K562 (cell line): Measurements from ENCODE around the gene CXCL14.

Source experiments
- EZH2 ChIP-seq: IDR thresholded peaks from 2 replicates; pipeline ENCODE4 v1.6.1; 2012; ENCODE audit warnings: low read depth, mild to moderate bottlenecking, inconsistent platforms, low read length, borderline replicate concordance
- GTF2F1 ChIP-seq: IDR thresholded peaks from 2 replicates; pipeline ENCODE4 v1.6.1; 2011; ENCODE audit warnings: low read depth, low read length, improper control_type of control experiment
- MBD2 ChIP-seq: sonication (generic); IDR thresholded peaks from 2 replicates; pipeline ENCODE4 v1.6.1; 2016; ENCODE audit warnings: low read depth, borderline replicate concordance
- PRMT5 ChIP-seq: sonication (generic); formaldehyde crosslinking; IDR thresholded peaks from 2 replicates; pipeline ENCODE4 v1.5.0; 2020; ENCODE audit warnings: missing genetic modification reagents
- UBTF ChIP-seq, 2 experiments: IDR thresholded peaks; 2 replicates each; pipeline ENCODE4 v1.6.1; 2012; ENCODE audit warnings: improper control_type of control experiment in 2 of 2, low read depth in 2 of 2, low read length in 2 of 2, borderline replicate concordance in 1 of 2
- ZNF274 ChIP-seq: IDR thresholded peaks from 2 replicates; pipeline ENCODE4 v1.6.1; 2011; ENCODE audit warnings: low read depth, mild to moderate bottlenecking, low read length, moderate library complexity, borderline replicate concordance
- TF ChIP-seq, protein P1 (sequence below), 3 experiments: IDR thresholded peaks in 2 of 3; conservative IDR thresholded peaks in 1 of 3; 2 replicates each; pipeline ENCODE4 v1.5.1; 2011 to 2012; ENCODE audit warnings: low read length in 3 of 3, mild to moderate bottlenecking in 3 of 3, control low read depth in 2 of 3, improper control_type of control experiment in 1 of 3, inconsistent platforms in 1 of 3, low read depth in 1 of 3, mixed read lengths in 1 of 3, moderate library complexity in 1 of 3; ENCODE audit not compliant: insufficient read depth in 2 of 3

DNA sequence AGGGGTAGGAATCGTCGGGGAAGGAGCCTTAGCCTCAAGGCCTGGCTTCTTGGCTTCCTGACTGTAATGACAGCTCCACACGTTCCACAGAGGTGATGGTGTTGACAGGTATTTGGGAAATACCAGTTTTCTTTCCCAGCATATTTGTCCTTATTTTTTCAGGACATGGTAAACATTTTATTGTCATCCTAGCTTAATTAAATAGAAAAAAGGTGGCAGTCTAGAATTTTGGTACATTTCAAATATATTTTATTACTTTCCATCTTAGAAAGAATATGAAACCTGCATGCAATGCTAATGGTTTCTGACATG lies 8.4 kb downstream of the CXCL14 start:
- TF ChIP-seq MBD2: no peak
- TF ChIP-seq ZNF274: no peak
- TF ChIP-seq PRMT5 (CRISPR knock-in tag): no peak
- no peak for TF ChIP-seq UBTF (IDR thresholded peaks at IDR 0.05; ENCODE audit: borderline replicate concordance in 1 of 2, low read depth in 2 of 2, low read length in 2 of 2)
- TF ChIP-seq, protein P1, sequence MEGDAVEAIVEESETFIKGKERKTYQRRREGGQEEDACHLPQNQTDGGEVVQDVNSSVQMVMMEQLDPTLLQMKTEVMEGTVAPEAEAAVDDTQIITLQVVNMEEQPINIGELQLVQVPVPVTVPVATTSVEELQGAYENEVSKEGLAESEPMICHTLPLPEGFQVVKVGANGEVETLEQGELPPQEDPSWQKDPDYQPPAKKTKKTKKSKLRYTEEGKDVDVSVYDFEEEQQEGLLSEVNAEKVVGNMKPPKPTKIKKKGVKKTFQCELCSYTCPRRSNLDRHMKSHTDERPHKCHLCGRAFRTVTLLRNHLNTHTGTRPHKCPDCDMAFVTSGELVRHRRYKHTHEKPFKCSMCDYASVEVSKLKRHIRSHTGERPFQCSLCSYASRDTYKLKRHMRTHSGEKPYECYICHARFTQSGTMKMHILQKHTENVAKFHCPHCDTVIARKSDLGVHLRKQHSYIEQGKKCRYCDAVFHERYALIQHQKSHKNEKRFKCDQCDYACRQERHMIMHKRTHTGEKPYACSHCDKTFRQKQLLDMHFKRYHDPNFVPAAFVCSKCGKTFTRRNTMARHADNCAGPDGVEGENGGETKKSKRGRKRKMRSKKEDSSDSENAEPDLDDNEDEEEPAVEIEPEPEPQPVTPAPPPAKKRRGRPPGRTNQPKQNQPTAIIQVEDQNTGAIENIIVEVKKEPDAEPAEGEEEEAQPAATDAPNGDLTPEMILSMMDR (IDR thresholded peaks at IDR 0.05 in 2 of 3, conservative IDR thresholded peaks at IDR 0.05 in 1 of 3; ENCODE audit: insufficient read depth in 2 of 3, low read depth in 1 of 3, low read length in 3 of 3): no peak
- no peak for TF ChIP-seq EZH2
- TF ChIP-seq GTF2F1: no peak
